SU-DHL-6 (cell line): ENCODE results near the gene NR1H2.

Source experiments
- EZH2phosphoT487 ChIP-seq: fragments of 200-600 bp; sonication (generic), shearing (Covaris generic); conservative IDR thresholded peaks from 2 replicates; pipeline ENCODE4 v1.6.1; 2018; ENCODE audit warnings: mild to moderate bottlenecking, antibody characterized with exemption, low read length, moderate library complexity, mixed read lengths
- TF ChIP-seq, protein P1 (sequence below): fragments of 200-600 bp; sonication (generic); IDR thresholded peaks from one replicate; pipeline ENCODE4 v1.5.1; 2017; ENCODE audit warnings: antibody characterized with exemption, mild to moderate bottlenecking, low read length, moderate library complexity; ENCODE audit not compliant: insufficient read depth, poor library complexity, severe bottlenecking

DNA sequence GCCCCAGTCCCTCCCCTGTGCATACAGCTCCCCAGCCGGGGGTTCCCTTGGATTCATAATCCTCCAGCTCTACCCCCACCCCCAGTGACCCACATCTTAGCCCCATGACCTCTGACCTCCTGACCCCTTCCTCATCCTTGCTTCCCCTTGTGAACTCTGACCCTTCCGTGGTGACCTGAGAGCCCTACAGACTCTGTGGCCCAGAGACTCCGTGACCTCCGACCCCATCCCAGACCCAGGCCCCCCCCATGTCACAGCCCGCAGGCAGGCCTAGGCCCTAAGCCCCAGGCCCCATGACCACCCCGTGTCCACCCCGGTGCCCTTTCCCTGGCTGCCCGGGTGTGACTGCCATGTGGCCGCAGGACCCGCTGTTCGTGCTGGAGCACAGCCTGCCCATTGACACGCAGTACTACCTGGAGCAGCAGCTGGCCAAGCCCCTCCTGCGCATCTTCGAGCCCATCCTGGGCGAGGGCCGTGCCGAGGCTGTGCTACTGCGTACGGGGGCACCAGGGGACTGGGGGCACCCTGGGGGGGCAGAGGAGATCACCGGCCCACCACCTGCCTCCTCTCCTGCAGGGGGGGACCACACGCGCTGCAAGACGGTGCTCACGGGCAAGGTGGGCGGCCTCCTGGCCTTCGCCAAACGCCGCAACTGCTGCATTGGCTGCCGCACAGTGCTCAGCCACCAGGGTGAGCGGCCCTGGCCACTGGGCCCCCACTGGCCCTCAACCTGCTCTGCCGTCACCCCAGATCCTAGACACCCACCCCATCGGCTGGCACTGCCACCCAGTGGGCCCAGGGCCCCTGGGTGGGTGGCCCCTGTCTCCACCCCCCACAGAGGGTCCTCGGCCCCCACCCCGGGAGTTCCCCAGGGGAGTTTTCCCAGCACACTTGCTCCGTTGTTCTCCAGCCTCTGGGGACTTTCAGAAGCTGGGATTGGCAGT, 40.0 kb downstream of the NR1H2 start:
- TF ChIP-seq, protein P1, sequence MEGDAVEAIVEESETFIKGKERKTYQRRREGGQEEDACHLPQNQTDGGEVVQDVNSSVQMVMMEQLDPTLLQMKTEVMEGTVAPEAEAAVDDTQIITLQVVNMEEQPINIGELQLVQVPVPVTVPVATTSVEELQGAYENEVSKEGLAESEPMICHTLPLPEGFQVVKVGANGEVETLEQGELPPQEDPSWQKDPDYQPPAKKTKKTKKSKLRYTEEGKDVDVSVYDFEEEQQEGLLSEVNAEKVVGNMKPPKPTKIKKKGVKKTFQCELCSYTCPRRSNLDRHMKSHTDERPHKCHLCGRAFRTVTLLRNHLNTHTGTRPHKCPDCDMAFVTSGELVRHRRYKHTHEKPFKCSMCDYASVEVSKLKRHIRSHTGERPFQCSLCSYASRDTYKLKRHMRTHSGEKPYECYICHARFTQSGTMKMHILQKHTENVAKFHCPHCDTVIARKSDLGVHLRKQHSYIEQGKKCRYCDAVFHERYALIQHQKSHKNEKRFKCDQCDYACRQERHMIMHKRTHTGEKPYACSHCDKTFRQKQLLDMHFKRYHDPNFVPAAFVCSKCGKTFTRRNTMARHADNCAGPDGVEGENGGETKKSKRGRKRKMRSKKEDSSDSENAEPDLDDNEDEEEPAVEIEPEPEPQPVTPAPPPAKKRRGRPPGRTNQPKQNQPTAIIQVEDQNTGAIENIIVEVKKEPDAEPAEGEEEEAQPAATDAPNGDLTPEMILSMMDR = no peak
- TF ChIP-seq EZH2phosphoT487 = no peak
